Choroid plexus epithelial cell (primary cell): ENCODE measurements around the gene SLC12A2.
A peak's percentile ranks its signal among the peaks of the same experiment; 100 is the strongest.

Source experiments
- DNase-seq: peaks from one replicate; pipeline ENCODE4 v3.0.0-alpha.2; 2010; ENCODE audit warnings: low read depth
- H3K4me3 ChIP-seq: 2 replicates; pipeline ENCODE4 v1.5.1; 2011; ENCODE audit warnings: low read depth, mild to moderate bottlenecking, control low read depth, low read length, moderate library complexity
- TF ChIP-seq, protein P1 (sequence below): conservative IDR thresholded peaks from 2 replicates; pipeline ENCODE4 v1.5.1; 2011; ENCODE audit warnings: low read depth, mild to moderate bottlenecking, control low read depth, inconsistent platforms, low read length, moderate library complexity

The SLC12A2 gene

DNA sequence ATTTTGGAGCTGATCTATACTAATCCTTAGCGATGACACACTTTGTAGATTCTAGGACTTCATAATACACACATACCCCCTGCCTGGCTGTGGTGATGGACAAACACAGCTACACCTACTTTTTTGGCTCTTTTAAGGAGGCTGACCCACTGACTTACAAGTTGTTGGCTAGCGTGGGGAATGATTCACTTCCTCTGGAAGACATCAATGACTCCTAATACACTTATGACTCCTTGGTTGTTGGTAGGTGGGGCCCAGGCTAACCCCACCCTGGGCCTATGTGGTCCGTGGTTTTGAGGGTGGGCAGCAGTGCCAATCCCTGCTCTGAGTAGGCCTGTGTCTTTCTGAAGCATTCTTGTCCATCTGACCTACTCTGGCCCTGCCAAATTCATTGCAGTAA, 144.4 kb downstream of the SLC12A2 start:
- no peak overlapping the region for H3K4me3 ChIP-seq
- peak; percentile 92 for DNase-seq
- TF ChIP-seq, protein P1, sequence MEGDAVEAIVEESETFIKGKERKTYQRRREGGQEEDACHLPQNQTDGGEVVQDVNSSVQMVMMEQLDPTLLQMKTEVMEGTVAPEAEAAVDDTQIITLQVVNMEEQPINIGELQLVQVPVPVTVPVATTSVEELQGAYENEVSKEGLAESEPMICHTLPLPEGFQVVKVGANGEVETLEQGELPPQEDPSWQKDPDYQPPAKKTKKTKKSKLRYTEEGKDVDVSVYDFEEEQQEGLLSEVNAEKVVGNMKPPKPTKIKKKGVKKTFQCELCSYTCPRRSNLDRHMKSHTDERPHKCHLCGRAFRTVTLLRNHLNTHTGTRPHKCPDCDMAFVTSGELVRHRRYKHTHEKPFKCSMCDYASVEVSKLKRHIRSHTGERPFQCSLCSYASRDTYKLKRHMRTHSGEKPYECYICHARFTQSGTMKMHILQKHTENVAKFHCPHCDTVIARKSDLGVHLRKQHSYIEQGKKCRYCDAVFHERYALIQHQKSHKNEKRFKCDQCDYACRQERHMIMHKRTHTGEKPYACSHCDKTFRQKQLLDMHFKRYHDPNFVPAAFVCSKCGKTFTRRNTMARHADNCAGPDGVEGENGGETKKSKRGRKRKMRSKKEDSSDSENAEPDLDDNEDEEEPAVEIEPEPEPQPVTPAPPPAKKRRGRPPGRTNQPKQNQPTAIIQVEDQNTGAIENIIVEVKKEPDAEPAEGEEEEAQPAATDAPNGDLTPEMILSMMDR, result no peak

DNA sequence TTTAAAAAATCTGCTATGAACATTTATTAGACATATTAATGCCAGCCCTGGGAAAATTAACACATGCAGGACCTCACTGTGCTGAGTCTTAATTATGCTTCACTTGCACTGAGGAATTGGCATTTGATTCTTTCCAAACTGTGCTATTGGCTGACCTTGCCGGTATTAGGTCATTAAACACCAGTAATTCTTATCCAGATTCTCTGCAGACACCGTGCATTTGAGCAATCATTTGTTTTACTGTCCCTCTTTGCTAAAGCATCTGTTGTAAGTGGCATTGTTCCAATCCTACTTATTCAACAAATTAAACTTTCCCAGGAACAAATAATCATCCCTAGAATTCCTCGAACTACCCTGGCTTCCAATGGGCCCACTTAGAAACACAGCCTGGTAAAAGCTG, 145.0 kb downstream of the SLC12A2 start:
- H3K4me3 ChIP-seq, result no peak overlapping the region
- peak; percentile 61 for DNase-seq
- TF ChIP-seq, protein P1, result no peak

DNA sequence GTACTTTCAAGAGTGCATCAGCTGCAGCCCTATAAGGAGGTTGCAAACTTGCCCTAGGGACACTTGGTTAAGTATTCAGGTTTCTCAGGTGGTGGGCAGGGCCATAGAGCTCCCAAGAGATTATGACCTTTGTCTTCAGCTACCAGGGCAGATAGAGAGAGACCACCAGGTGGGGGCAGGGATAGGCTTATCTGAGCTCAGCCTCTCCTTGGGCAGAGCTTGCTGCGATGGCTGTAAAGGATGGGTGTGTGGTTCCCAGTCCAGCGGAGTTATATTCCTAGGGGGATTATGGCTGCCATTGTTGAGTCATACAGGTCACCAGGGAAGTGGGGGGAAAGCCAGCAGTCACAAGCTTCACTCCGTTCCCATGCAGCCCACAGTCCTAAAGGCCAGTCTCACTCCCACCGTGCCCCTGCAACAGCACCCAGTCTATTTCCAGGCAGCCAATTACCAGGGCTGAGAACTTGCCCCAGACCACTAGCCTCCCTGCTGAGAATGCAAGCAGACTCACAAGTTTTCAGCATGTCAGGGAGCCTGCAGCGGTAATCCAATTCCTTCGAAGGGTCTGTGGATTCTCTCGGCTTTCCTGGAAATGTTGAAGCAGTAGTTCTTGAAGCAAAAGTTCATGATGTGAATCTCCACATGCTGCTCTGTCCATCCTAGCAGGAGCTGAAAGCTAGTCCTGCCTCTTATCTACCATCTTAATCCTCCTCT, 151.5 kb downstream of the SLC12A2 start:
- H3K4me3 ChIP-seq, result no peak overlapping the region
- peak; percentile 7 for DNase-seq
- TF ChIP-seq, protein P1, result no peak

DNA sequence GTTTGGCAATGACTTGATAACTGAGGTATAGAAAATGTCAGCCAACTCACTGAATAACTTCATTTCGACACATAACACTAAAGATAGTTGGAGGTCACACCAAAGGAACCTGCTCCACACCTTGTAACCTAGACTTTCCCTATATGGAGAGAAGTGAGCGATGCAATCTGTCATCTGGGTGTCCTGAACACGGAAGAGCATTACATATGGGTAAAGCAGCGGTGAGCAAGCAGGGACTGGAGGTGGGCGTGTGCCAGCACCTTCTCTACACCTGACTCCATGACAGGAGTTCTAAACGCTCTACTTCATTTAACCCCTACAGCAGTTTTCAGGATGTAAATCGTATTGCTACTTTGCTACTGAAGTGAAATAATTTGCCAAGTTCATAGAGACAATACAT, 152.8 kb downstream of the SLC12A2 start:
- H3K4me3 ChIP-seq, result no peak overlapping the region
- no peak for DNase-seq
- TF ChIP-seq, protein P1, result no peak

DNA sequence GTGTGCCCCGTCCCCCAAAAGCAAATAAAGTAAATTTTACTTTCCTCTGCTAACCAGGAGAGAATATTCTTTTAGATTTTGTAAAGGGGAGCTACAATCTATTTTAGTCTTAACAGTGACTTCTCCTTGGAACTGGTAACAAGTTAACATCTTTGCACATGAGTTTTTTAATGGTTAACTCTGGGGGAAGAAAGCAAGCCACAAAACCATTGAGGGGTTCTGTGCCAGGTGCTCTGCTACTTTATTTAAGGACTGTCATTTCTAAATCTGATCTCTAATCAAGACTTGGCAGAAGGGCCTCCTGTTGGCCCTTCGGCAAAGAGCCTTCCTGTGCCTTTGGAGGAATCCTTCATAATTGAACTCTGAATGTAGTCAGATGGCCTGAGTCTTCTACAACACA, 153.4 kb downstream of the SLC12A2 start:
- TF ChIP-seq, protein P1, result no peak

DNA sequence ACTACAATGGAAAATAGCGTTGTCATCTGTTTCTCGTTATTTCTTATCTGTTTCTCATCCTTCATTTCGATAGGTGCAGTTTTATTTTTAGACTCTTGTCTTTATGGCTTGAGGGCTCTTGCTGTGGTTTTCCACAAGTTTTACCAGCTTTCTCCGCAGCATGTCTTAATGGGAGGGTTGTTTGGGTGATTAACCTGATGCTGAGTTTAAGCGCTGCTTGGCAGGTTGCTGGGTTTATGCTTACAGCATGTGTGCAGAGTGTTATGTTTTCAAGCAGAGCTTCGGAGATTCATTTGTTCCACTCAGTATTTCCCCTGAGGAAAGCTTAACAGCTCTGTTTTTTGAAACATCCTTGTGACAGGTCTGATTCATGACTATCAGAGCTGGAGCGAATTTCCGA, 154.0 kb downstream of the SLC12A2 start:
- no peak overlapping the region for H3K4me3 ChIP-seq
- peak; percentile 39 for DNase-seq
- TF ChIP-seq, protein P1, result no peak

More for the DNA sequence above, 153.4 kb downstream of the SLC12A2 start:
- no peak overlapping the region for H3K4me3 ChIP-seq
- DNase-seq, result no peak
